ENCODE results near the gene C1orf21.

C1orf21 gene

GRCh38 chr1:184518736-184519357 lies 132.0 kb downstream of the C1orf21 start:
- Histone ChIP-seq H3K36me3 (ENCODE audit: control insufficient read depth in 2 of 2, insufficient read depth in 2 of 2, low read length in 2 of 2) (peaks cover 0 to 4% of the 10 kb centered on the region in 2 donors), H3K27ac (ENCODE audit: low read depth in 2 of 2, low read length in 2 of 2) (no peak overlapping the region), H3K9ac (ENCODE audit: low read depth in 1 of 2, low read length in 2 of 2) (no peak overlapping the region), H3K27me3 (ENCODE audit: control insufficient read depth in 2 of 2, insufficient read depth in 2 of 2, low read length in 2 of 2) (no peaks in the 10 kb centered on the region), H3K4me3 (ENCODE audit: low read length in 2 of 2) (no peak overlapping the region), H3K9me3 (ENCODE audit: control insufficient read depth in 2 of 2, low read length in 2 of 2) (no peaks in the 10 kb centered on the region), H3K4me1 (ENCODE audit: control insufficient read depth in 2 of 2, insufficient read depth in 2 of 2, low read length in 2 of 2) (peaks cover 0 to 1% of the 10 kb centered on the region in 2 donors)

DNA sequence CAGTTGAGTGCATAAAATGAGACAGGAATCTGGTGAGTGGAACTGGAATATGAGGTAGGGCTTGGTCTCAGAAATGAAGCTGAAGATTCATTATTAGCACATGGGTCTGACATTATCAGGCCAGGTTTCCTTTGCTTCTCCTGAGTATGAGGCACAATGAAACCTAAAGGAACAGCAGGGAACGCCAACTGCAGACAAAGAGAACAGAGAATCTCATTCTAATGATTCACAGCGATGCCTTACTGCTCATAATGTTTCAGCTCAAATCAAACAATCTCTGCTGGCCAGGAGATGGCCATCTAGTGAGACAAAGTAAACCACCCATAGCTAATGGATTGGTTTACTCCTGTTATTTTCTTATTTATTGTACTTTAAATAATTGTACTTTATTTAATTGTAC lies 133.5 kb downstream of the C1orf21 start:
- Histone ChIP-seq H3K27ac (ENCODE audit: low read depth in 2 of 2, low read length in 2 of 2) (no peak overlapping the region), H3K27me3 (ENCODE audit: control insufficient read depth in 2 of 2, insufficient read depth in 2 of 2, low read length in 2 of 2) (no peaks in the 10 kb centered on the region), H3K36me3 (ENCODE audit: control insufficient read depth in 2 of 2, insufficient read depth in 2 of 2, low read length in 2 of 2) (peaks cover 0 to 4% of the 10 kb centered on the region in 2 donors), H3K4me1 (ENCODE audit: control insufficient read depth in 2 of 2, insufficient read depth in 2 of 2, low read length in 2 of 2) (no peaks in the 10 kb centered on the region), H3K9ac (ENCODE audit: low read depth in 1 of 2, low read length in 2 of 2) (no peak overlapping the region), H3K9me3 (ENCODE audit: control insufficient read depth in 2 of 2, low read length in 2 of 2) (no peaks in the 10 kb centered on the region), H3K4me3 (ENCODE audit: low read length in 2 of 2) (no peak overlapping the region)

DNA sequence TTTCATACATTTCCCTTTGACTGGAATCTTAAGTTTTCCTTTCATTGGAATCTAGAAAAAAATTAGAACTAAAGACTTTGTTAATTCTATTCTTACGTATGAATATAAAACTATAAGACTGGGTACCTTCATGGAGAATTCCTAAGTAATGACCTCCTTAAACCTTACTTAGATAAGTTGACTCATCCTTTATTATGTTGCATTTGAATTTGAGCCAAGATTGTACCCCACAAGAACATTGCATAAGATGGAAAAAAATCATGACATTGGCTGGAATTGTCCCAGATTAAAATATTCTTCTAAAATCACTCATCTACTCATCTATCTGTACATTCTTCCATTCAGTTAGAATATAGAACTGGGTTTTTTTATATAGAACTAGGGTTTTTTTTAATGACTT lies 137.4 kb downstream of the C1orf21 start:
- H3K4me1 ChIP-seq (ENCODE audit: control insufficient read depth in 2 of 2, insufficient read depth in 2 of 2, low read length in 2 of 2), result no peaks in the 10 kb centered on the region
- H3K36me3 ChIP-seq (ENCODE audit: control insufficient read depth in 2 of 2, insufficient read depth in 2 of 2, low read length in 2 of 2), result no peaks in the 10 kb centered on the region
- H3K27me3 ChIP-seq (ENCODE audit: control insufficient read depth in 2 of 2, insufficient read depth in 2 of 2, low read length in 2 of 2), result no peaks in the 10 kb centered on the region
- no peak overlapping the region for H3K4me3 ChIP-seq (ENCODE audit: low read length in 2 of 2)
- H3K27ac ChIP-seq (ENCODE audit: low read depth in 2 of 2, low read length in 2 of 2), result no peak overlapping the region
- no peak overlapping the region for H3K9ac ChIP-seq (ENCODE audit: low read depth in 1 of 2, low read length in 2 of 2)
- H3K9me3 ChIP-seq (ENCODE audit: control insufficient read depth in 2 of 2, low read length in 2 of 2), result no peaks in the 10 kb centered on the region

DNA sequence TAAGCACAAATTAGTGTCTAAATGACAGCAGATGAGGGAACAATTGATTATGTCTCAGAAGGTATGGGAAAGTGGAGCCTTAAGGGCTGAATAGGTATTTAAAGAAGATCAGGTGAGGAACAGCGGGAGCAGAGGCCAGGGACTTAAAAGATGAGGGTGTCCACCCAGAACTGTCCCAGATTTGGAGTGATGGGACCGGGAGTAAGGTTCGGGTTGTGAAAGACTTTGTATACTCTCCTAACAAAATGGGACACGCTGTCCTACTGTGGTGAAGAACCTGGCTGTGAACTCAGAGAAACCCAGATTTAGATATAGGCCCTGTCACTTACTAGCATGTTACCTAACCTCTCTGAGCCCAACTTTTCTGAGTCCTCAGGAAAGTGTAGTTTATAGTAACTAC lies 140.6 kb downstream of the C1orf21 start:
- Histone ChIP-seq H3K4me3 (ENCODE audit: low read length in 2 of 2) (no peak overlapping the region), H3K36me3 (ENCODE audit: control insufficient read depth in 2 of 2, insufficient read depth in 2 of 2, low read length in 2 of 2) (no peaks in the 10 kb centered on the region), H3K27me3 (ENCODE audit: control insufficient read depth in 2 of 2, insufficient read depth in 2 of 2, low read length in 2 of 2) (no peaks in the 10 kb centered on the region), H3K9ac (ENCODE audit: low read depth in 1 of 2, low read length in 2 of 2) (no peak overlapping the region), H3K9me3 (ENCODE audit: control insufficient read depth in 2 of 2, low read length in 2 of 2) (no peaks in the 10 kb centered on the region), H3K4me1 (ENCODE audit: control insufficient read depth in 2 of 2, insufficient read depth in 2 of 2, low read length in 2 of 2) (no peaks in the 10 kb centered on the region), H3K27ac (ENCODE audit: low read depth in 2 of 2, low read length in 2 of 2) (no peak overlapping the region)

- no peak overlapping the region for H3K27ac ChIP-seq (ENCODE audit: low read depth in 2 of 2, low read length in 2 of 2)
- no peaks in the 10 kb centered on the region for H3K9me3 ChIP-seq (ENCODE audit: control insufficient read depth in 2 of 2, low read length in 2 of 2)
- peaks cover 2 to 14% of the 10 kb centered on the region in 2 donors for H3K4me1 ChIP-seq (ENCODE audit: control insufficient read depth in 2 of 2, insufficient read depth in 2 of 2, low read length in 2 of 2)
- H3K9ac ChIP-seq (ENCODE audit: low read depth in 1 of 2, low read length in 2 of 2), result no peak overlapping the region
- no peak overlapping the region for H3K4me3 ChIP-seq (ENCODE audit: low read length in 2 of 2)
- peaks cover 0 to 3% of the 10 kb centered on the region in 2 donors for H3K36me3 ChIP-seq (ENCODE audit: control insufficient read depth in 2 of 2, insufficient read depth in 2 of 2, low read length in 2 of 2)
- no peaks in the 10 kb centered on the region for H3K27me3 ChIP-seq (ENCODE audit: control insufficient read depth in 2 of 2, insufficient read depth in 2 of 2, low read length in 2 of 2)
Measured at GRCh38 chr1:184530226-184530625, 143.4 kb downstream of the C1orf21 start.

- peaks cover 2 to 14% of the 10 kb centered on the region in 2 donors for H3K4me1 ChIP-seq (ENCODE audit: control insufficient read depth in 2 of 2, insufficient read depth in 2 of 2, low read length in 2 of 2)
- H3K4me3 ChIP-seq (ENCODE audit: low read length in 2 of 2), result no peak overlapping the region
- H3K27ac ChIP-seq (ENCODE audit: low read depth in 2 of 2, low read length in 2 of 2), result no peak overlapping the region
- peaks cover 0 to 5% of the 10 kb centered on the region in 2 donors for H3K9me3 ChIP-seq (ENCODE audit: control insufficient read depth in 2 of 2, low read length in 2 of 2)
- peaks cover 5 to 6% of the 10 kb centered on the region in 2 donors for H3K36me3 ChIP-seq (ENCODE audit: control insufficient read depth in 2 of 2, insufficient read depth in 2 of 2, low read length in 2 of 2)
- H3K27me3 ChIP-seq (ENCODE audit: control insufficient read depth in 2 of 2, insufficient read depth in 2 of 2, low read length in 2 of 2), result no peaks in the 10 kb centered on the region
- H3K9ac ChIP-seq (ENCODE audit: low read depth in 1 of 2, low read length in 2 of 2), result no peak overlapping the region
Measured at GRCh38 chr1:184531296-184531695, 144.5 kb downstream of the C1orf21 start.

GRCh38 chr1:184532199-184532598 lies 145.4 kb downstream of the C1orf21 start:
- no peaks in the 10 kb centered on the region for H3K27me3 ChIP-seq (ENCODE audit: control insufficient read depth in 2 of 2, insufficient read depth in 2 of 2, low read length in 2 of 2)
- H3K4me3 ChIP-seq (ENCODE audit: low read length in 2 of 2), result no peak overlapping the region
- no peak overlapping the region for H3K9ac ChIP-seq (ENCODE audit: low read depth in 1 of 2, low read length in 2 of 2)
- H3K9me3 ChIP-seq (ENCODE audit: control insufficient read depth in 2 of 2, low read length in 2 of 2), result peaks cover 0 to 6% of the 10 kb centered on the region in 2 donors
- H3K4me1 ChIP-seq (ENCODE audit: control insufficient read depth in 2 of 2, insufficient read depth in 2 of 2, low read length in 2 of 2), result peaks cover 2 to 14% of the 10 kb centered on the region in 2 donors
- peaks cover 7% of the 10 kb centered on the region in 2 donors for H3K36me3 ChIP-seq (ENCODE audit: control insufficient read depth in 2 of 2, insufficient read depth in 2 of 2, low read length in 2 of 2)
- no peak overlapping the region for H3K27ac ChIP-seq (ENCODE audit: low read depth in 2 of 2, low read length in 2 of 2)

- peaks cover 2 to 14% of the 10 kb centered on the region in 2 donors for H3K4me1 ChIP-seq (ENCODE audit: control insufficient read depth in 2 of 2, insufficient read depth in 2 of 2, low read length in 2 of 2)
- H3K9ac ChIP-seq (ENCODE audit: low read depth in 1 of 2, low read length in 2 of 2), result no peak overlapping the region
- H3K4me3 ChIP-seq (ENCODE audit: low read length in 2 of 2), result no peak overlapping the region
- H3K27me3 ChIP-seq (ENCODE audit: control insufficient read depth in 2 of 2, insufficient read depth in 2 of 2, low read length in 2 of 2), result no peaks in the 10 kb centered on the region
- H3K9me3 ChIP-seq (ENCODE audit: control insufficient read depth in 2 of 2, low read length in 2 of 2), result peaks cover 0 to 6% of the 10 kb centered on the region in 2 donors
- no peak overlapping the region for H3K27ac ChIP-seq (ENCODE audit: low read depth in 2 of 2, low read length in 2 of 2)
- H3K36me3 ChIP-seq (ENCODE audit: control insufficient read depth in 2 of 2, insufficient read depth in 2 of 2, low read length in 2 of 2), result peaks cover 7% of the 10 kb centered on the region in 2 donors
Measured at GRCh38 chr1:184533049-184533448, 146.2 kb downstream of the C1orf21 start.

- Histone ChIP-seq H3K36me3 (ENCODE audit: control insufficient read depth in 2 of 2, insufficient read depth in 2 of 2, low read length in 2 of 2) (peaks cover 7% of the 10 kb centered on the region in 2 donors), H3K9me3 (ENCODE audit: control insufficient read depth in 2 of 2, low read length in 2 of 2) (peaks cover 0 to 6% of the 10 kb centered on the region in 2 donors), H3K27ac (ENCODE audit: low read depth in 2 of 2, low read length in 2 of 2) (peak overlapping the region in 1 of 2 donors; percentile 46), H3K4me3 (ENCODE audit: low read length in 2 of 2) (no peak overlapping the region), H3K9ac (ENCODE audit: low read depth in 1 of 2, low read length in 2 of 2) (no peak overlapping the region), H3K27me3 (ENCODE audit: control insufficient read depth in 2 of 2, insufficient read depth in 2 of 2, low read length in 2 of 2) (no peaks in the 10 kb centered on the region), H3K4me1 (ENCODE audit: control insufficient read depth in 2 of 2, insufficient read depth in 2 of 2, low read length in 2 of 2) (peaks cover 2 to 14% of the 10 kb centered on the region in 2 donors)
Measured at GRCh38 chr1:184533915-184534314, 147.1 kb downstream of the C1orf21 start.

- Histone ChIP-seq H3K36me3 (ENCODE audit: control insufficient read depth in 2 of 2, insufficient read depth in 2 of 2, low read length in 2 of 2) (peaks cover 7% of the 10 kb centered on the region in 2 donors), H3K4me1 (ENCODE audit: control insufficient read depth in 2 of 2, insufficient read depth in 2 of 2, low read length in 2 of 2) (peaks cover 2 to 14% of the 10 kb centered on the region in 2 donors), H3K9ac (ENCODE audit: low read depth in 1 of 2, low read length in 2 of 2) (no peak overlapping the region), H3K9me3 (ENCODE audit: control insufficient read depth in 2 of 2, low read length in 2 of 2) (peaks cover 0 to 6% of the 10 kb centered on the region in 2 donors), H3K27ac (ENCODE audit: low read depth in 2 of 2, low read length in 2 of 2) (peak overlapping the region; percentile 40 to 65), H3K4me3 (ENCODE audit: low read length in 2 of 2) (no peak overlapping the region), H3K27me3 (ENCODE audit: control insufficient read depth in 2 of 2, insufficient read depth in 2 of 2, low read length in 2 of 2) (no peaks in the 10 kb centered on the region)
Measured at GRCh38 chr1:184534690-184535089, 147.9 kb downstream of the C1orf21 start.

Data from mucosa of rectum (tissue), 2 donors.